Measurements from ENCODE around the gene CCDC192. TPM values are rescaled to one million over a fixed set of nuclear protein-coding genes. Genes with fewer than 3 reads are reported as not detected.
"Not testable (repeated sequence)": the region's sequence is repeated elsewhere in the genome, so short reads cannot be mapped to it uniquely, and the experiment has no call there.

Gene CCDC192
- total RNA-seq, 1 donor from 2014 or later = 1.3 TPM

- no peak for DNase-seq (ENCODE audit: low read depth, low spot score)
- no peak overlapping the region for H3K27ac Mint-ChIP-seq (ENCODE audit: unreplicated experiment)
- peaks cover 5% of the 10 kb centered on the region for H3K4me1 Mint-ChIP-seq
- H3K4me3 Mint-ChIP-seq = no peak overlapping the region
- H3K9me3 Mint-ChIP-seq = no peaks in the 10 kb centered on the region
- H3K27me3 Mint-ChIP-seq (ENCODE audit: low read depth) = no peaks in the 10 kb centered on the region
- no peak for TF ChIP-seq CTCF (conservative IDR thresholded peaks at IDR 0.05)
- no peaks in the 10 kb centered on the region for H3K36me3 Mint-ChIP-seq (ENCODE audit: low read depth)
These were observed 37.0 kb upstream of the CCDC192 start for GRCh38 chr5:127666043-127666716.

DNA sequence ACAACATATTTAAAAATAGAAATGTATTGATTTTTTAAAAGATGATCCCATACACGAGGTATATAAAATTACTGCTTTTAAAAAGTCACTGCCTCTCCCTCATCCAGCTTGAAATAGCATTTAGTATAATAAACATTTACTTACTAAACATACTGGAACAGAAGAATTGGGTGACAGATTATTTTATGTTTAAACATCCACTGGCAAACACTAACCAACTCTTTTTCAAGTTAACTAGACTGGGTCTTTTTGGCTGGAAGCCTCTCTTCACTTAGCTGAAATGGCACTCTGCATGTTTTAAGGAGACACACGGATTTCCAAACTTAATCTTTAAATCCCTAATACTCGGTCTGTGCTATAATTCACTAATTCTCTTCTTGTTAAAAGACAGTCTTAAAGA is 35.3 kb upstream of the CCDC192 start:
- Mint-ChIP-seq H3K27ac (ENCODE audit: unreplicated experiment) (no peak overlapping the region), H3K4me1 (peaks cover 5% of the 10 kb centered on the region), H3K9me3 (no peaks in the 10 kb centered on the region), H3K4me3 (no peak overlapping the region), H3K36me3 (ENCODE audit: low read depth) (no peaks in the 10 kb centered on the region), H3K27me3 (ENCODE audit: low read depth) (no peaks in the 10 kb centered on the region)
- TF ChIP-seq CTCF (conservative IDR thresholded peaks at IDR 0.05) = no peak
- DNase-seq (ENCODE audit: low read depth, low spot score) = no peak

DNA sequence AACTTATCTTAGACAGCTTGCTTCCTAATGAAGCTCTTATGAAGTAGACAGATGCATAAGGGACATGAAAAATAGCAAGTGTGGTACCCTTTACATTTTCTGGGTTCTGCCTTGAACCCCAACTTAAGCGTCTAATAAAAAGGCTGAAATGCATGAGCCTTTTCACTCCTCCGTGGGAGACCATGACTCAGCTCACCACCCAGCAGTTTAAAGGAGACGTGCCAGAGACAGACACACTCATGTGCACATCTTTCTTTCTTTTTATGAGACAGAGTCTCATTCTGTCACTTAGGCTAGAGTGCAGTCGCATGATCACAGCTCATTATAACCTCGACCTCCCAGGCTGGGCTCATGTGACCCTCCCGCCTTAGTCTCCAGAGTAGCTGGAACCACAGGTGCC is 32.0 kb upstream of the CCDC192 start:
- Mint-ChIP-seq H3K9me3 (peaks cover 9% of the 10 kb centered on the region), H3K36me3 (ENCODE audit: low read depth) (peaks cover 7% of the 10 kb centered on the region), H3K27me3 (ENCODE audit: low read depth) (no peaks in the 10 kb centered on the region), H3K4me3 (no peak overlapping the region), H3K4me1 (no peaks in the 10 kb centered on the region), H3K27ac (ENCODE audit: unreplicated experiment) (no peak overlapping the region)
- no peak for TF ChIP-seq CTCF (conservative IDR thresholded peaks at IDR 0.05)
- DNase-seq (ENCODE audit: low read depth, low spot score) = no peak

DNA sequence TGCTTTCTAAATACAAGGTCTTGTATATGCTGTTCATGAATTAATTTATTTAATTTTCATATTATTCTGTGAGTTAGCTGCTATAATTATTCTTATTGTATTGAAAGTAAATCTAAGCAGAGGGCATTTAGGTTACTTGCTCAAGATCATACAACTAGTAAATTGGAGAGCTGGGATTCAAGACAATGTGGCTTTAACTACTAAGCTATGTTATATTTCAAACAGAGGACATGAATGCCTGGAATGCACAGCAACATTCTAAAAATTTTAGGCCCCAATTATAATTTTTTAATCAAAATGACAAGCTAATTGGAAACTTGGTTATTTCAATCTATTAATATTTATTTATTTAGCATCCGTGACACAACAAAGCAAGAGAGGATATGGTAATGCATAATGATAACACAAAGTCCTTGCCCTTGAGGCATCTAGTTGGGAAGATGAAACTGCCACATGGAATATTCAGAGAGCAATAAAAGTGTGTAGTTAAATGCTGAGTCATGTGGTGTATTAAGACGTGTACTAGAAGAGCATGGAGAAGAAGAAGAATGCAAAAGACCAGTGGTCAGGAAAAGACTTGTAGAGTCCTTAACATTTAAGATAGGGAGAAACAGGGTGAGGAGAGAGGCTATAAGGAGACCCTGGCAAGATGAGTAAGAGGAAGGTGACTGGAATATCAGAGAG is 29.9 kb upstream of the CCDC192 start:
- TF ChIP-seq CTCF (conservative IDR thresholded peaks at IDR 0.05) = no peak
- Mint-ChIP-seq H3K4me3 (no peak overlapping the region), H3K27me3 (ENCODE audit: low read depth) (no peaks in the 10 kb centered on the region), H3K9me3 (peaks cover 9% of the 10 kb centered on the region), H3K36me3 (ENCODE audit: low read depth) (peaks cover 7% of the 10 kb centered on the region), H3K27ac (ENCODE audit: unreplicated experiment) (no peak overlapping the region), H3K4me1 (no peaks in the 10 kb centered on the region)
- no peak for DNase-seq (ENCODE audit: low read depth, low spot score)

DNA sequence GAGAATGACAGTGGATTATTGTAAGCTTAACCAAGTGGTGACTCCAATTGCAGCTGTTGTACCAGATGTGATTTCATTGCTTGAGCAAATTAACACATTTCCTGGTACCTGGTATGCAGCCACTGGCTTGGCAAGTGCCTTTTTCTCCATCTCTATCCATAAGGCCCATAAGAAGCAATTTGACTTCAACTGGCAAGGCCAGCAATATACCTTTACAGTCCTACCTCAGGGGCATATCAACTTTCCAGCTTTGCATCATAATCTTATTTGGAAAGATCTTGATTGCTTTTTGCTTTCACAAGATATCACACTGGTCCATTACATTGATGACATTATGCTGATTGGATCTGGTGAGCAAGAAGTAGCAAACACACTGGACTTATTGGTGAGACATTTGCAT is 26.2 kb upstream of the CCDC192 start:
- not testable (repeated sequence) for H3K4me3 Mint-ChIP-seq; DNase-seq (ENCODE audit: low read depth, low spot score); H3K36me3 Mint-ChIP-seq (ENCODE audit: low read depth); H3K9me3 Mint-ChIP-seq; H3K4me1 Mint-ChIP-seq; H3K27ac Mint-ChIP-seq (ENCODE audit: unreplicated experiment); H3K27me3 Mint-ChIP-seq (ENCODE audit: low read depth)

DNA sequence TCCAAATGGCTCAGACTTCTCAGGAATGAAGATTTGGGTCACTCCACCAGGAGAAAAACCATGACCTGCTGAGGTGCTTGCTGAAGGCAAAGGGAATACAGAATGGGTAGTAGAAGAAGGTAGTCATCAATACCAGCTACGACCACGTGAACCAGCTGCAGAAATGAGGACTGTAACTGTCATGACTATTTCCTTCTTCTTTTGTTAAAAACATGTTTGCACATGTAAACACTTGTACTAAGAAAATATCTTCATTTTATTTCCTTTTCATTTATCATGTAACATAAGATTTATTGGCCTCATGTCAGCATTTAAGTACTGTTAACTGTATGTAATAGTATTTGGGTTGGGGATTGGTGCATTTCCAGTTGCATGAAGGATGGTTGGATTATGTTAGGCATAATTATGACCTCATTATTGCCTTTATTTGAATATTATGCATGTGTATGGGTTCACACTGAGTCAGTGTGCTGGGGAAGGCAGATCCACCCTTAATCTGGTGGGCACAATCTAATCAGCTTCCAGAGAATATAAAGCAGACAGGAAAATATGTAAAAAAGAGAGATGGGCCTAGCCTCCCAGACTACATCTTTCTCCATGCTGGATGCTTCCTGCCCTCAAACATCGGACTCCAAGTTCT is 23.4 kb upstream of the CCDC192 start:
- not testable (repeated sequence) for H3K4me3 Mint-ChIP-seq; DNase-seq (ENCODE audit: low read depth, low spot score); H3K4me1 Mint-ChIP-seq; H3K27ac Mint-ChIP-seq (ENCODE audit: unreplicated experiment); H3K9me3 Mint-ChIP-seq; H3K27me3 Mint-ChIP-seq (ENCODE audit: low read depth); H3K36me3 Mint-ChIP-seq (ENCODE audit: low read depth)
